Muscle layer of colon (tissue), 2 donors: ENCODE results near the gene ANKS6.

ENCODE experiments used
- H3K27ac ChIP-seq: one replicate; pipeline ENCODE4 v1.7.0; 2013; ENCODE audit warnings: low read depth, mild to moderate bottlenecking, low read length, moderate library complexity
- H3K27me3 ChIP-seq, 2 donors: one replicate each; pipeline ENCODE4 v1.7.0; 2013; ENCODE audit warnings: low read length in 2 of 2, mild to moderate bottlenecking in 2 of 2; ENCODE audit not compliant: insufficient read depth in 2 of 2, control insufficient read depth in 1 of 2
- H3K36me3 ChIP-seq: one replicate; pipeline ENCODE4 v1.7.0; 2013; ENCODE audit warnings: mild to moderate bottlenecking, low read length; ENCODE audit not compliant: insufficient read depth
- H3K4me1 ChIP-seq: one replicate; pipeline ENCODE4 v1.7.0; 2013; ENCODE audit warnings: mild to moderate bottlenecking, low read length; ENCODE audit not compliant: insufficient read depth
- H3K4me3 ChIP-seq, 2 donors: one replicate each; pipeline ENCODE4 v1.7.0; 2013; ENCODE audit warnings: low read length in 2 of 2, low read depth in 1 of 2, mild to moderate bottlenecking in 1 of 2, moderate library complexity in 1 of 2
- H3K9ac ChIP-seq: one replicate; pipeline ENCODE4 v1.7.0; 2013; ENCODE audit warnings: low read length
- H3K9me3 ChIP-seq: one replicate; pipeline ENCODE4 v1.7.0; 2013; ENCODE audit warnings: mild to moderate bottlenecking, low read length
- donor health status: abdominal sarcoma.
- donor health status: Adenocarcinoma of cecum.

ANKS6 gene

DNA sequence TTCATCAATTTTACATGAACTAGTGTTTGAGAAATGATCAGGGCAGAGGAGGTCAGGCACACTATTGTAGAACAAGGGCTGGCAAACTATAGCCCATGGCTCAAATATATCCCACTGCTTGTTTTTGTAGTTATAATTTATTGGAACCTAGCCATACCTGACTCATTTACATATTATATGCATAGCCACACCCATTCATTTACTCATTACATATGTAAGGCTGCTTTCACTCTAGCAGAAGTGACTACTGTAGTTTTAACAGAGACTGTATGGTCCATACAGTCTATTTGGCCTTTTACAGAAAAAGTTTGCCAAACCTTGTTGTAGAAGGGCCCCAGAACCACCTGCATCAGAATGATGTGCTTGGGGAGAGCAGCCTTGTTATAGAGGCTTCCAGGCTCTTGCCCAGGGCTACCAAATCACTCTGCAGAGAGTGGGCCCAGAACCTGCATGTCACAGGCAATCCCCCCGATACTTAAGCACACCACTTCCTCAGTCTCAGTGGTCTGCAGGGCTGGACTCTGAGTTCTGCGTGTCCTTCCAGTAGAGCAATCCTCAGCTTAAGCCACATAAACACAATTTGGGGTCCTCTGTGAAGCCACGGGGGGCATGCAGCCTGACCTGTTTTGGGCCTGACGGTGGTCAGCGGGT is 6.7 kb downstream of the ANKS6 start:
- no peak overlapping the region for H3K9ac ChIP-seq
- H3K4me3 ChIP-seq = no peak overlapping the region
- peaks cover 12% of the 10 kb centered on the region for H3K36me3 ChIP-seq
- H3K27me3 ChIP-seq = no peaks in the 10 kb centered on the region
- H3K9me3 ChIP-seq = no peaks in the 10 kb centered on the region
- H3K4me1 ChIP-seq = peaks cover 16% of the 10 kb centered on the region
- no peak overlapping the region for H3K27ac ChIP-seq

DNA sequence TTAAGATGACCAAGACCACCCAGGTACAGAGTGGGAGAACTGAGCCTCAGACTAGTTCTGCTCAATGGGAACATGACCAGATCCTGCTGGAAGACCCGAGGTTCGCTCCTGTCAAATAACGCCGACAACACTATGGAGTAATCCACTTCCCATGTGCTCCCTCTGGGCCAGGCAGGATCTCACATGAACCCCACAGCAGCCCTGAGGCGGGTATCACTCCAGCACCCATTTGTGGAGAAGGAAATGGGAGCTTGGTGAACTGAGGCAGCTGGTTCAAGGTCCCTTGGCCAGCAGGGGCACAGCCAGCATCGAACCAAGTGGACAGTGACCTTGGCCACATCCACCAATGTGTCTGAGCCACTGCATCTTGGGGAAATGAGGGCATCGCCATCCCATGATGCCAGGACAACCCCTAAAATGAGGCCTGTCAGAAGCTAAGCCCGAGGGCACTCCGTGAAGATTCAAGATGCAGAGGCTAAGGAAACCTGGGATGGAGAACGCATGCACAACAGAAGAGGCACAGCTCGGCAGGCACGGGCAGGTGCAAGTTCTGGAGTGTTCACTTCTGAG is 8.5 kb downstream of the ANKS6 start:
- Histone ChIP-seq H3K9ac (no peak overlapping the region), H3K4me1 (peaks cover 11% of the 10 kb centered on the region), H3K27ac (no peak overlapping the region), H3K9me3 (no peaks in the 10 kb centered on the region), H3K36me3 (peaks cover 24% of the 10 kb centered on the region), H3K4me3 (no peak overlapping the region), H3K27me3 (no peaks in the 10 kb centered on the region)

DNA sequence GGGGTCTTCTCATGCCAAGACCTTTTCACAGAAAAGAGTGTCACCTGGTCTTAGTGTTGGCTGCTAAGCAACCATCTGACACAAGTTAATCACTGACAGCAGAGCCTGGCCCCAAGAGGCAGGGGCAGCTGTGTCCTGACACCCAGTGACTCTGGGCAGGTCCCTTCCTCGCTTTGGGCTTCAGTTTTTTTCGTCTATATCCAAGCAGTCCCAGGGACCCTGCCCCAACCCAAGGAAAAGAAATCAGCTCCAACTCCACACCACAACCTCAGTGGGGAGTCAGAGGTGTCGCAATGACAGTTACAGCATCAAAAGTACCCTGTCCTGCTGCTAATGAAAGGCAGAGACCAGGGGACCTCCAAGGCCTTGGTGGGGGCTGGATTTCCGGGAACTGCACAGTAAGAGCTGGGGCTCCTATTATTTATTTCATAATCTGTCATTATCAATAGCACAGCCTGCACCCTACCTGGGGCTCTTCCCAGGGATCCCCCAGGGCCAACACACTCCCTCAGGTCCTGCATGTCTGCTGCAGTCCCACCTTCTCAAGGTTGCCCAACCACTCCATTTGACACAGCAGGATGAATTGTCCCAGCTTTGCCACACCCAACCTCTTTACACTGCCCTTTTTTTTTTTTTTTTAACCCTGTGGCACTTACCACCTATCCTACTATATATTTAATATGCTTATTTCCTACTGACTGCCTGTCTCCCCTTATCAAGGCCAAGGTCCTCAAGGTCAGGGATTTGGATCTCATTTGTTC is 9.4 kb downstream of the ANKS6 start:
- no peak overlapping the region for H3K9ac ChIP-seq
- H3K4me1 ChIP-seq = peaks cover 11% of the 10 kb centered on the region
- no peaks in the 10 kb centered on the region for H3K27me3 ChIP-seq
- H3K4me3 ChIP-seq = no peak overlapping the region
- H3K36me3 ChIP-seq = peaks cover 33% of the 10 kb centered on the region
- no peak overlapping the region for H3K27ac ChIP-seq
- H3K9me3 ChIP-seq = no peaks in the 10 kb centered on the region

DNA sequence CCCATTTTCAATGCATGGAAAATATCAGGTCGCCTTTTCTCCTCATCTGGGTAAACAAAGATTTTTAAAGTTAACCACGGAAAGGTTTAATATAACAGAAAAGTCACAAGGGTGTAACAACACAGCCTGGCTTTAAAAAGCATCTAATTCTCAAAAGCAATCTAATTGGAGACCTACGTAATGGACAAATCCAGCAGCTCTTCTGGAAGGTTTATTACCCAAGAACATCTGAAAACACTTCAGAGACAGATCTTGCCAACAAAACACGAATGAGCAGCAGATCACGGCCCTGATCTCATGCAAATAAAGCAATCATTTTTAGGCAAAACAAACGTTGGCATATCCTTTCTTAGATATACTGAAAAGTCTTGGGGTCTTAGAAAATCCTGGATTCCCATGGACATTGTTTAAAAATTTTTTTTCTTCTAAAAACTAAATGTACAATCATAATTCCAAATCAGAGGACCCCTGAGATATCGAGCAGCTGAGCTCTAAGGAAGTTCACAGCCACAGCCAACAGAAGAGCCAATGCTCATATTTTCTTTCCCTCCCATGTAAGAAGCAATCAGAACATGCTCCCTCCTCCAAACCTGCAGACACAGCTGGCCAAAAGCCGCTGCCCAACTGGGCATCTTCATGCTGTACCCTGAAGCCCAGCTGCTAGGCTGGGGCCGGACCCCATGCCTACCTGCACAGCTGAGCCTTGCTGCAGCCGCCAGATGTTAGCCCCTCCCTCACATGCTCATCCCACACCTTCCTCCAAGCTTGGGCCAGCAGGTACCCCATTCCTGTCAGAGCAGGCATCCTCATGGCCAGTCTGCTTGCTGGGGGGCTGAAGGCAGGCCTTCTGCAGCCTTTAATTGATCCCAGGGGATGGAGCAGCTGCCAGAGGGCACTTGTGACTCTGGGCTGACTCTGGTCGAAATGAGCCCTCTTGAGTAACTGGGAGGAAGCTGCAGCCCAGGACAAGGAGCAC is 11.2 kb downstream of the ANKS6 start:
- H3K27ac ChIP-seq = no peak overlapping the region
- H3K4me3 ChIP-seq = no peak overlapping the region
- peaks cover 35% of the 10 kb centered on the region for H3K36me3 ChIP-seq
- no peak overlapping the region for H3K9ac ChIP-seq
- H3K4me1 ChIP-seq = no peaks in the 10 kb centered on the region
- H3K9me3 ChIP-seq = no peaks in the 10 kb centered on the region
- no peaks in the 10 kb centered on the region for H3K27me3 ChIP-seq

DNA sequence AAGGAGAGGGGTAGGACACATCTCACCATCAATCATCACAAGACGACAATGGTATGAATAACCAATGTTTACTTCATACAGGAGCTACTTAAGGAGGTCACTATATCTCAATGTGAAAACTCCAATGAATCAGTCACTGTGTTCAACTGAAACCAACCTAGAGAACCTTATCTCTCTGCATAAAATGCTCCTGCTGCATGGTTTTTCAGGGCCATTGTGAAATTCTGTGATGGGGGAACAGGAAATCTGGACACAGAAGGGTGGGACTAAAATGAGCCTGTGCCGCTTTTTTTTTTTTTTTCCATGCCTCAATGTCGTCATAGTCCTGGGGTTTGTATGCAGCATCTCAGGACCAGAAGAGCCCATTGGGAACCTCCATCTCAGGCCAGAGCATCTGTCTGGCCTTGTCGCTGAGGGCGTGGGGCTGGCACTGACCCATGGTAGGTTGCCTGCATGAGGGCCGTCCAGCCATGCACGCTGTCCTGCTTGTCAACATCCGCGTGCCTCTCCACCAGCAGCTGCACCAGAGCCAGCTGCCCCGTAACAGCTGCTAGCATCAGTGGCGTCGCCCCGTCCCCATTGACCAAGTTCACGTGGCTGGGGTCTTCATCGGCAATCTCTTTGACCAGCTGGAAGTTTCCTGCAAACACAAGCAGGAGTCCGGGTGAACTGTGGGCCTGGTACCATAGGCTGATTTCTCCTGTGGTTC is 12.7 kb downstream of the ANKS6 start:
- Histone ChIP-seq H3K27ac (no peak overlapping the region), H3K4me1 (no peaks in the 10 kb centered on the region), H3K9ac (no peak overlapping the region), H3K36me3 (peaks cover 27% of the 10 kb centered on the region), H3K27me3 (no peaks in the 10 kb centered on the region), H3K9me3 (no peaks in the 10 kb centered on the region), H3K4me3 (no peak overlapping the region)

DNA sequence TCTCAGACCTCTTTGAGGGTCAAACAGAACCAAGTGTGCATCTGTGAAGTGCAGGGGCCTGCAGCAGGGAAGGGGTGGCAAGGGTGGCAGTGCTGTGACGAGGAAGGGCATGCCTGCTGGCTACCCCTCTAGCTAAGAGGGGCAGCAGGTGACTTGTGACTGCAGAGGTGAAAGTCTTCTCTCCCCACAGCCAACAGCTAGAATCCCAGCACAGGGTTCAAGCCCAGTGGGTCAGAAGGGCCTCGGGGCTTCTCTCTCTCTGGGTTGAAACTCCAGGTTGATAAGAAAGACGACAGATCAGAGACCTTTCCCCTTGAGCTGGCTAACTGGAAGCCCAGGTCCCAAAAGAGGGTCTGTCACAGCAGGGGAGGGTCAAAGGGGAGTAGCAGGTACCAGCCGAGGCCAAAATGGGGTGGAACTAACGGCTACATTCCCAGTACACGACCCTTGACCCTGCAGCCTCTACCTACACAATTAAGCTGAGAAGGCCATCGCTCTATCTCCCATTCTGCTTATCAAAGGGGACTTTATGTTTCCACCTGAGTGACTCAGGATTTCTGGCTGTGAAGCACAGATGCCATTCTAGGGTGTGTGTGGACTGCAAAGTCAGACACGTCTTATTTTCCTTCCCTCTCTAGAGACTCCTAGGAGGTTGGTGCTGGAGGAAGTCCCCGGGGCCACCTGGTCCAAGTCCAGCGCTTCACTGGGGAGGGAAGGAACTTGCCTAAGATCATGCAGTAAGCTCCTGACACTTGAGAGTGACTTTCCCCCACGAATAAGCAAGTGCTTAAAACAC is 14.6 kb downstream of the ANKS6 start:
- H3K27ac ChIP-seq = no peak overlapping the region
- no peak overlapping the region for H3K4me3 ChIP-seq
- H3K9me3 ChIP-seq = no peaks in the 10 kb centered on the region
- H3K4me1 ChIP-seq = no peaks in the 10 kb centered on the region
- no peak overlapping the region for H3K9ac ChIP-seq
- no peaks in the 10 kb centered on the region for H3K27me3 ChIP-seq
- peaks cover 43% of the 10 kb centered on the region for H3K36me3 ChIP-seq

DNA sequence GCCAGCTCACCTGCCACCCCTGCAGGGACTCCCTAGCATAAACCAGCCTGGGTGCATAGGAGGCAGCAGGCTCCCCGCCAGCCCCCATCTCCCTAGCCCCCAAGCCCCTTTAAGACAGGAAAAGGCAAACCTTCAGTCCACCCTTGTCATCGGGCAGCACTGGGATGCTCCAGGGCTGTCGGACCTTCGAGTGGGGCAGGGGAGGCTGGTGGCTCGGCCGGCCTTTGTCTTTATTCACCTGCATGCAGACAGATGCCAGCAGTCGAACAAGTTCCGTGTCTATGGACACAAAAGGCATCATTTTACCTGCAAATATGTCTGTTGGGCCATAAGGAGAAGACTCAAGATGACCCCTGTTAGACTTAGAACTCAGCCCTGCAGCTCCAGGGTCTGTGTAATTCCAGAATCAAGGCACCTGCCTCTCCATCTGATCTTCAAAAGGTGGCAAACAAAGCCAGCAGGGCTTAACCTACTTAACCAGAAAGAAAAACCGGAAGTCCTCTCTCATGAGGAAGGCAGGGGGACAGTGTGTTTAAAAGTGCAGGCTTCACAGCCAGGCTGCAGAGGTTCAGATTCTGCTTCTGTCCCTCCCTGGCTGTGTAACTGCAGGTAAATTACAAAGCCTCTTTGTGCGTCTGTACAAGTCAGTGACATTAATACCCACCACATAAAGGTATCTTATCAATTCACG is 16.2 kb downstream of the ANKS6 start:
- Histone ChIP-seq H3K4me3 (no peak overlapping the region), H3K36me3 (peaks cover 45% of the 10 kb centered on the region), H3K9ac (no peak overlapping the region), H3K9me3 (no peaks in the 10 kb centered on the region), H3K27me3 (no peaks in the 10 kb centered on the region), H3K4me1 (no peaks in the 10 kb centered on the region), H3K27ac (no peak overlapping the region)

DNA sequence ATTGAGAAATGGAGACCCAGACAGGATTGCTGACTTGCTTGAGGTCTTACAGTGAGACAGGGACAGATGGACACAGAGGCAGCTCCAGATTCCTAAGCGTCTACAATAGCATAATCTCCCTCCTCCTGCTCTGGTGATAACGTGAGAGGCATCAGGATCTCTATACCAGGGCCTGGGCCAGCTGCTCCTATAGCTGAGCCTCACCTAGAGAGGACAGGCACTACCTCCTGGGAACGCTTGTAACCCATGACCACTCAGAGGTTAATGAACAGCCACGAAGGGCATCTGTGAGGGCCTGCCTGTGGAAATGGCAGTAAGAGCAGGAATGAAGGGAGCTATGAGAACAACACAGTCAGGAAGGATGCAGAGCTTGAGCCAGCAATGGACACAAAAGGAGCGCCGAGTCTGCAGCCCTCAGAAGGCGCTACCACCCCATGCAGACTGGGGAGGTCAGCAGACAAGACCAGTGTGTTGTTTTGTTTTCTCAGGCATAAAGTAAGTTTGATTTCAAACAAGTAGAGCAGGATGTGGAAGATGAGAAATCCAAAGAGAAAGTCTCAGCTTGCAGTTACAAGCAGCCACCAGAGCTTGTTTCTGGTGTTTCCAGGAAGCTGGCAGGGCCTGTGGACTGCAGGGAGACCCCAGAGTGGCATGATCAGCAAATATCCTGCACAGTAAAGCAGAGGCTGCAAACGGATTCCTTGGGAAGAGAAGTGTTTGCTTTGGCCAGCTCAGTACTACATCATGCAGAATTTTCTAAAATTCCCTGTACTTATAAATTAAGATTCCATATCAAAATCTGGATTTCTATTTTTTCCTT is 17.4 kb downstream of the ANKS6 start:
- H3K9me3 ChIP-seq = no peaks in the 10 kb centered on the region
- no peak overlapping the region for H3K27ac ChIP-seq
- peaks cover 46% of the 10 kb centered on the region for H3K36me3 ChIP-seq
- H3K4me1 ChIP-seq = no peaks in the 10 kb centered on the region
- no peaks in the 10 kb centered on the region for H3K27me3 ChIP-seq
- no peak overlapping the region for H3K9ac ChIP-seq
- no peak overlapping the region for H3K4me3 ChIP-seq

DNA sequence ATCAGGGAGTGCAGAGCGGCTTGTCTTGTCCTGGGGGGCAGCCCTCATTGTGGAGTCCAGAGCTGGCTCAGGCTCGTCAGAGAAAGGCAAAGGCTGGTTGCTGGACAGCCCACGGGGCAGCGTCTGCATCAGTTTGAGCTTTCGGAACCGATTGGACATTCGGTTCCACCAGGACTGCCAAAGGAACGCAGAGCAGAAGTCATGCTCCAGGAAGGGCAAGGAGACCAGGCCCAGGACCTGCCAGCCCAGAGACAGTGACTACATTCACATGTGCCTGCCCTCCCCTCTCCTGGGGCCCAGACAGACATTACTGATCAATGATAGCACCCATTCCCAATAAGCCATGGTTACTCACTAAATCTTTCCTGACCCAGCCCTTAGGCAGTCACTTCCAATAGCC is 18.1 kb downstream of the ANKS6 start:
- no peaks in the 10 kb centered on the region for H3K27me3 ChIP-seq
- no peak overlapping the region for H3K4me3 ChIP-seq
- H3K9ac ChIP-seq = no peak overlapping the region
- peaks cover 46% of the 10 kb centered on the region for H3K36me3 ChIP-seq
- no peaks in the 10 kb centered on the region for H3K9me3 ChIP-seq
- no peak overlapping the region for H3K27ac ChIP-seq
- H3K4me1 ChIP-seq = no peaks in the 10 kb centered on the region
